Measurements from ENCODE around the gene ATP9B.

ATP9B gene

GRCh38 chr18:79385326-79385707, 316.1 kb downstream of the ATP9B start:
- no peak for DNase-seq (ENCODE audit: low read depth)
- no peak for TF ChIP-seq CTCF (IDR thresholded peaks at IDR 0.05; ENCODE audit: low read depth, low read length, missing control alignments)
- no peak overlapping the region for H3K4me3 ChIP-seq (ENCODE audit: low read depth, low read length)

- no peak for DNase-seq (ENCODE audit: low read depth)
- no peak for TF ChIP-seq CTCF (IDR thresholded peaks at IDR 0.05; ENCODE audit: low read depth, low read length, missing control alignments)
- no peak overlapping the region for H3K4me3 ChIP-seq (ENCODE audit: low read depth, low read length)
These were observed 316.6 kb downstream of the ATP9B start for GRCh38 chr18:79385708-79386341.

GRCh38 chr18:79386547-79386946, 317.4 kb downstream of the ATP9B start:
- no peak for TF ChIP-seq CTCF (IDR thresholded peaks at IDR 0.05; ENCODE audit: low read depth, low read length, missing control alignments)
- no peak for DNase-seq (ENCODE audit: low read depth)
- H3K4me3 ChIP-seq (ENCODE audit: low read depth, low read length) = no peak overlapping the region

- TF ChIP-seq CTCF (IDR thresholded peaks at IDR 0.05; ENCODE audit: low read depth, low read length, missing control alignments) = no peak
- H3K4me3 ChIP-seq (ENCODE audit: low read depth, low read length) = no peak overlapping the region
- no peak for DNase-seq (ENCODE audit: low read depth)
These were observed 318.0 kb downstream of the ATP9B start for GRCh38 chr18:79387214-79387613.

GRCh38 chr18:79387615-79388014, 318.4 kb downstream of the ATP9B start:
- H3K4me3 ChIP-seq (ENCODE audit: low read depth, low read length) = no peak overlapping the region
- TF ChIP-seq CTCF (IDR thresholded peaks at IDR 0.05; ENCODE audit: low read depth, low read length, missing control alignments) = no peak
- DNase-seq (ENCODE audit: low read depth) = no peak

GRCh38 chr18:79388043-79388442, 318.8 kb downstream of the ATP9B start:
- H3K4me3 ChIP-seq (ENCODE audit: low read depth, low read length) = no peak overlapping the region
- TF ChIP-seq CTCF (IDR thresholded peaks at IDR 0.05; ENCODE audit: low read depth, low read length, missing control alignments) = no peak
- no peak for DNase-seq (ENCODE audit: low read depth)

- TF ChIP-seq CTCF (IDR thresholded peaks at IDR 0.05; ENCODE audit: low read depth, low read length, missing control alignments) = no peak
- no peak for DNase-seq (ENCODE audit: low read depth)
- H3K4me3 ChIP-seq (ENCODE audit: low read depth, low read length) = no peak overlapping the region
These were observed 320.5 kb downstream of the ATP9B start for GRCh38 chr18:79389689-79390088.

Measured in GM12864 (cell line).